IMR-90 (cell line): Measurements from ENCODE around the gene S100A5. TPM values are rescaled to one million over a fixed set of nuclear protein-coding genes. Genes with fewer than 3 reads are reported as not detected.

Source experiments
- ATAC-seq: fragments of 200-7000 bp; cut with Tn5 transposase; 2 replicates; pipeline ENCODE4 v1.9.1; 2020; ENCODE audit warnings: low read depth, mild to moderate bottlenecking, moderate library complexity
- BruUV-seq: library from RNA; stranded (reverse); fragments of 400-500 nt; replicated peaks from 2 replicates; lab custom pipeline; 2021; lab: Mats Ljungman, UMichigan
- CTCF ChIA-PET: fragments of 300-600 bp; formaldehyde crosslinking; extraction: SDS; loops from one replicate; lab custom pipeline; 2021; ENCODE audit warnings: antibody characterized with exemption; lab: Yijun Ruan, JAX
- POLR2A ChIA-PET: fragments of 300-600 bp; sonication (Branson Sonifier 250); formaldehyde crosslinking; loops from one replicate; lab custom pipeline; 2022; ENCODE audit warnings: antibody characterized with exemption; ENCODE audit not compliant: unreplicated experiment; lab: Charles Lee
- DNase-seq: peaks from one replicate; pipeline ENCODE4 v3.0.0; 2013
- H2AFZ ChIP-seq: replicated peaks from 2 replicates; pipeline ENCODE3; 2013; ENCODE audit warnings: low read length, mild to moderate bottlenecking; ENCODE audit not compliant: poor library complexity
- H2AK5ac ChIP-seq: 2 replicates; pipeline ENCODE4 v1.6.1; 2013; ENCODE audit warnings: low read depth, low read length, inconsistent platforms
- H2AK9ac ChIP-seq: replicated peaks from 2 replicates; pipeline ENCODE3; 2013; ENCODE audit warnings: mild to moderate bottlenecking, low read depth, low read length, moderate library complexity; ENCODE audit not compliant: poor library complexity
- H2BK120ac ChIP-seq: 2 replicates; pipeline ENCODE4 v1.6.1; 2013; ENCODE audit warnings: low read depth, low read length, inconsistent platforms
- H2BK15ac ChIP-seq: 3 replicates; pipeline ENCODE4 v1.6.1; 2013; ENCODE audit warnings: low read depth, low read length, inconsistent platforms
- H2BK20ac ChIP-seq: 2 replicates; pipeline ENCODE4 v1.6.1; 2013; ENCODE audit warnings: low read depth, mild to moderate bottlenecking, inconsistent platforms, low read length, moderate library complexity
- H2BK5ac ChIP-seq: 2 replicates; pipeline ENCODE4 v1.6.1; 2013; ENCODE audit warnings: mild to moderate bottlenecking, low read depth, low read length, inconsistent platforms; ENCODE audit not compliant: poor library complexity, severe bottlenecking
- H3K14ac ChIP-seq: replicated peaks from 2 replicates; pipeline ENCODE4 v1.6.1; 2013; ENCODE audit warnings: low read depth, low read length, inconsistent platforms
- H3K18ac ChIP-seq: 2 replicates; pipeline ENCODE4 v1.6.1; 2013; ENCODE audit warnings: low read depth, low read length, control low read depth
- H3K23ac ChIP-seq: 2 replicates; pipeline ENCODE4 v1.6.1; 2013; ENCODE audit warnings: low read depth, low read length, inconsistent platforms
- H3K27ac ChIP-seq: 2 replicates; pipeline ENCODE4 v1.5.1; 2013; ENCODE audit warnings: mild to moderate bottlenecking, control low read depth, low read length; ENCODE audit not compliant: insufficient read depth
- H3K27me3 ChIP-seq: 2 replicates; pipeline ENCODE4 v1.6.1; 2013; ENCODE audit warnings: low read length; ENCODE audit not compliant: control insufficient read depth, insufficient read depth
- H3K36me3 ChIP-seq: 2 replicates; pipeline ENCODE4 v1.6.1; 2013; ENCODE audit warnings: low read length, mixed read lengths; ENCODE audit not compliant: control insufficient read depth, insufficient read depth
- H3K4ac ChIP-seq: 2 replicates; pipeline ENCODE4 v1.6.1; 2013; ENCODE audit warnings: low read depth, low read length, inconsistent platforms
- H3K4me1 ChIP-seq: 2 replicates; pipeline ENCODE4 v1.6.1; 2013; ENCODE audit warnings: low read length, mixed read lengths; ENCODE audit not compliant: control insufficient read depth, insufficient read depth
- H3K4me2 ChIP-seq: 2 replicates; pipeline ENCODE4 v1.6.1; 2013; ENCODE audit warnings: low read depth, mild to moderate bottlenecking, control low read depth, low read length, moderate library complexity
- H3K4me3 ChIP-seq: 2 replicates; pipeline ENCODE4 v1.5.1; 2013; ENCODE audit warnings: low read depth, mild to moderate bottlenecking, control low read depth, low read length, moderate library complexity; ENCODE audit not compliant: insufficient read depth
- H3K56ac ChIP-seq: 2 replicates; pipeline ENCODE4 v1.6.1; 2013; ENCODE audit warnings: low read length, inconsistent platforms; ENCODE audit not compliant: insufficient read depth; ENCODE audit errors: extremely low read depth
- H3K79me1 ChIP-seq, 2 experiments: 2 replicates each; pipeline ENCODE4 v1.6.1; 2013; ENCODE audit warnings: low read length in 2 of 2, inconsistent platforms in 1 of 2, low read depth in 1 of 2
- H3K9ac ChIP-seq: 2 replicates; pipeline ENCODE4 v1.6.1; 2013; ENCODE audit warnings: low read depth, low read length, control low read depth
- H3K9me1 ChIP-seq: 2 replicates; pipeline ENCODE4 v1.6.1; 2013; ENCODE audit warnings: low read length, inconsistent platforms; ENCODE audit not compliant: insufficient read depth
- H3K9me3 ChIP-seq: 2 replicates; pipeline ENCODE4 v1.6.1; 2013; ENCODE audit warnings: low read length; ENCODE audit not compliant: control insufficient read depth, insufficient read depth
- H4K20me1 ChIP-seq: 2 replicates; pipeline ENCODE4 v1.6.1; 2013; ENCODE audit warnings: low read length, inconsistent platforms; ENCODE audit not compliant: insufficient read depth
- H4K5ac ChIP-seq: 2 replicates; pipeline ENCODE4 v1.6.1; 2013; ENCODE audit warnings: mild to moderate bottlenecking, low read depth, low read length, control low read depth
- H4K8ac ChIP-seq, 2 experiments: 2 replicates each; pipeline ENCODE4 v1.6.1; 2013; ENCODE audit warnings: low read depth in 2 of 2, low read length in 2 of 2, control low read depth in 1 of 2, inconsistent platforms in 1 of 2
- H4K91ac ChIP-seq: 2 replicates; pipeline ENCODE4 v1.6.1; 2013; ENCODE audit warnings: low read depth, low read length, inconsistent platforms; ENCODE audit not compliant: insufficient read depth
- BHLHE40 ChIP-seq: fragments of 150-350 bp; IDR thresholded peaks from 2 replicates; pipeline ENCODE4 v1.6.1; 2016; ENCODE audit warnings: mild to moderate bottlenecking, low read depth, low read length
- MAZ ChIP-seq: IDR thresholded peaks from 2 replicates; pipeline ENCODE4 v1.6.1; 2012; ENCODE audit warnings: low read depth, mild to moderate bottlenecking, low read length, improper control_type of control experiment, moderate library complexity, borderline replicate concordance
- MXI1 ChIP-seq: IDR thresholded peaks from 2 replicates; pipeline ENCODE4 v1.6.1; 2012; ENCODE audit warnings: low read depth, mild to moderate bottlenecking, low read length, moderate library complexity, borderline replicate concordance
- NFE2L2 ChIP-seq: fragments of 150-350 bp; IDR thresholded peaks from 2 replicates; pipeline ENCODE4 v1.6.1; 2016; ENCODE audit warnings: low read depth, mild to moderate bottlenecking, low read length
- POLR2A ChIP-seq: IDR thresholded peaks from 2 replicates; pipeline ENCODE4 v1.6.1; 2012; ENCODE audit warnings: mild to moderate bottlenecking, low read depth, low read length
- RAD21 ChIP-seq: IDR thresholded peaks from 2 replicates; pipeline ENCODE4 v1.6.1; 2012; ENCODE audit warnings: low read length, improper control_type of control experiment
- RCOR1 ChIP-seq: IDR thresholded peaks from 2 replicates; pipeline ENCODE4 v1.6.1; 2012; ENCODE audit warnings: mild to moderate bottlenecking, low read length, improper control_type of control experiment; ENCODE audit not compliant: insufficient replicate concordance
- WGBS, 2 experiments: methylation state at CpG; one replicate each; pipeline versions ENCODE4 v1.1.5 to v1.1.7; 2013; ENCODE audit warnings: missing lambda C conversion rate in 2 of 2; ENCODE audit not compliant: insufficient read length in 1 of 2; ENCODE audit errors: extremely low coverage in 2 of 2; 5-methylcytosine and 5-hydroxymethylcytosine counted together
- dilution Hi-C: fragments of 300-500 bp; cut with HindIII; formaldehyde crosslinking; loops from one replicate; pipeline ENCODE4 v1.14.3; 2018; ENCODE audit warnings: low sequenced_read_pairs; ENCODE audit not compliant: unreplicated experiment
- in situ Hi-C: fragments of 300-500 bp; cut with MboI; formaldehyde crosslinking; loops from 3 replicates; pipeline ENCODE4 v1.14.3; 2019; ENCODE audit warnings: low sequenced_read_pairs, inconsistent platforms, mixed read lengths
- intact Hi-C: fragments of 100-400 bp; cut with micrococcal nuclease; formaldehyde crosslinking; loops from 2 replicates; pipeline ENCODE4 v1.10.0; 2022
- polyA plus RNA-seq, 3 experiments: library from polyadenylated mRNA; depleted of rRNA; stranded (reverse); fragments of >200 nt; gene quantifications; 2 replicates each; pipeline ENCODE4 v1.2.3, GENCODE V29; 2012; ENCODE audit warnings: low replicate concordance in 1 of 3
- total RNA-seq: library from RNA; depleted of rRNA; stranded (reverse); fragments of >200 nt; gene quantifications from 2 replicates; pipeline ENCODE4 v1.2.3, GENCODE V29; 2012
- TF ChIP-seq, protein P1 (sequence below): conservative IDR thresholded peaks from 2 replicates; pipeline ENCODE4 v1.5.1; 2012; ENCODE audit warnings: mild to moderate bottlenecking, low read depth, low read length, improper control_type of control experiment

S100A5 gene
- total and polyA plus RNA-seq, 2 of the 4 experiments (the other 2 are of a cell fraction), result 0.27 TPM; not detected in 1

DNA sequence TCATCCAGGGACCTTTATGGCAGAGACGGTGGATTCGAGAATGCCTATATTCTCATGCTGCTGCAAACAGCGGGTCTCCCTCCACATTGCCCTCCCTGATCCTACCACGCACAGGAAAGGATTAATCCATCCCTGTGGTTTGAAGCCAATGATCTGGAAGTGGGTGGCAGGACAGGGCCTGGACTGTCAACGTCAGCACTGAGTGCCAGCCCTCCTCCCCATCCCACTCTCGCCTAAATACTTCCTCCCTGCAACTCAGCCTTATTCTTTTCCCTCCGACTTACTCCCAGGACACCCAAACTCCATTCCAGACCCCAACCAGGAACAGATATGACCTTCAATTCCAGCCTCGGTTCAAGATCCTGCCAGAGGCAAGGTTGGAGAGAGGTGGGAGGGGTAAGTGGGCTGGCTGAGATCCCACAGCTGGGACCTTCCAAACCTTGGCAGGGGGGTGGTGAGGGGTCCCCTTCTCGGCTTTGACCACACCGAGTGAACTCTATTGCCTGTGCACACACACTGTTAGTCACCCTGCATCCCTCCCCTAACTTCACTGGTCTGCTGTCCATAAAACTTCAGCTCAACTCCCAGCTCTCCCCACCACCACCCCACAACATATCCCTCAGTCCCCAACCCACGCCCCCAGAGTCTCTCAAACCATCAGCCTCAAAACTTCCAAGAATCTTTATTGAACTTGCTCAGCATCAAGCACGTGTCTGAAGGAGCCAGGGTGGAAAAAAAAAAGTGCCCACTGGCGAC lies 2.4 kb upstream of the S100A5 start:
- POLR2A ChIA-PET, result interaction anchor here (0.5 kb wide), 1 partner anchor 217 kb away, joined by 8 read pairs; no protein-coding TSS in a partner anchor
- H3K4me1 ChIP-seq, result peaks cover 33% of the 10 kb centered on the region
- no peak overlapping the region for H3K9ac ChIP-seq
- peak overlapping the region; percentile 40 for H2BK120ac ChIP-seq
- H3K56ac ChIP-seq, result no peak overlapping the region
- dilution Hi-C loops, result no loop called here
- 0 out of 3 replicates have a peak overlapping the region, but pooled peaks have one; percentile 7 for H2BK15ac ChIP-seq
- in situ Hi-C loops, result loop anchor here (25.0 kb wide), 1 partner anchor 419 kb away; the partner anchor contains the start of genes CREB3L4, CRTC2 and SLC39A1
- peak overlapping the region in 1 of 2 experiments; percentile 7; a peak in 1 of 4 replicates for H4K8ac ChIP-seq
- no peaks in the 10 kb centered on the region for H3K36me3 ChIP-seq
- no TSS peak for BruUV-seq
- no peak for ATAC-seq
- no peaks in the 10 kb centered on the region for H3K27me3 ChIP-seq
- no peak overlapping the region for H2BK5ac ChIP-seq
- H2AK5ac ChIP-seq, result peak overlapping the region; percentile 38; the same call in 1 of the 2 replicates
- no peak overlapping the region for H3K27ac ChIP-seq
- no peak overlapping the region for H3K4me3 ChIP-seq
- no peak for DNase-seq
- H4K5ac ChIP-seq, result no peak overlapping the region
- no peak overlapping the region for H3K18ac ChIP-seq
- intact Hi-C loops, result no loop called here
- TF ChIP-seq POLR2A (no peak), BHLHE40 (no peak), NFE2L2 (no peak), RAD21 (no peak), RCOR1 (no peak), MAZ (no peak), MXI1 (no peak)
- TF ChIP-seq, protein P1, sequence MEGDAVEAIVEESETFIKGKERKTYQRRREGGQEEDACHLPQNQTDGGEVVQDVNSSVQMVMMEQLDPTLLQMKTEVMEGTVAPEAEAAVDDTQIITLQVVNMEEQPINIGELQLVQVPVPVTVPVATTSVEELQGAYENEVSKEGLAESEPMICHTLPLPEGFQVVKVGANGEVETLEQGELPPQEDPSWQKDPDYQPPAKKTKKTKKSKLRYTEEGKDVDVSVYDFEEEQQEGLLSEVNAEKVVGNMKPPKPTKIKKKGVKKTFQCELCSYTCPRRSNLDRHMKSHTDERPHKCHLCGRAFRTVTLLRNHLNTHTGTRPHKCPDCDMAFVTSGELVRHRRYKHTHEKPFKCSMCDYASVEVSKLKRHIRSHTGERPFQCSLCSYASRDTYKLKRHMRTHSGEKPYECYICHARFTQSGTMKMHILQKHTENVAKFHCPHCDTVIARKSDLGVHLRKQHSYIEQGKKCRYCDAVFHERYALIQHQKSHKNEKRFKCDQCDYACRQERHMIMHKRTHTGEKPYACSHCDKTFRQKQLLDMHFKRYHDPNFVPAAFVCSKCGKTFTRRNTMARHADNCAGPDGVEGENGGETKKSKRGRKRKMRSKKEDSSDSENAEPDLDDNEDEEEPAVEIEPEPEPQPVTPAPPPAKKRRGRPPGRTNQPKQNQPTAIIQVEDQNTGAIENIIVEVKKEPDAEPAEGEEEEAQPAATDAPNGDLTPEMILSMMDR, result no peak
- H3K23ac ChIP-seq, result no peak overlapping the region
- H4K20me1 ChIP-seq, result no peaks in the 10 kb centered on the region
- H2AFZ ChIP-seq, result peak overlapping the region; percentile 49
- H3K4me2 ChIP-seq, result no peak overlapping the region
- H3K9me1 ChIP-seq, result peaks cover 47% of the 10 kb centered on the region
- CTCF ChIA-PET, result no interaction called here
- 67% methylated on average over 1 of the region's 13 CpGs; no CpG with 5 or more reads in 1 of the 2 experiments for WGBS, 2 experiments
- H4K91ac ChIP-seq, result no peak overlapping the region
- peak overlapping the region; percentile 62 for H2AK9ac ChIP-seq
- H3K79me1 ChIP-seq, result peaks cover 0 to 35% of the 10 kb centered on the region in 2 experiments; a peak in 3 of 4 replicates
- H3K9me3 ChIP-seq, result no peaks in the 10 kb centered on the region
- H3K4ac ChIP-seq, result peak overlapping the region; percentile 33
- 0 out of 2 replicates have a peak overlapping the region, but pooled peaks have one; percentile 15 for H3K14ac ChIP-seq
- H2BK20ac ChIP-seq, result peak overlapping the region; percentile 30; the same call in 1 of the 2 replicates
